ENCODE measurements around the gene COPZ1.
A peak's percentile ranks its signal among the peaks of the same experiment; 100 is the strongest.

The COPZ1 gene

DNA sequence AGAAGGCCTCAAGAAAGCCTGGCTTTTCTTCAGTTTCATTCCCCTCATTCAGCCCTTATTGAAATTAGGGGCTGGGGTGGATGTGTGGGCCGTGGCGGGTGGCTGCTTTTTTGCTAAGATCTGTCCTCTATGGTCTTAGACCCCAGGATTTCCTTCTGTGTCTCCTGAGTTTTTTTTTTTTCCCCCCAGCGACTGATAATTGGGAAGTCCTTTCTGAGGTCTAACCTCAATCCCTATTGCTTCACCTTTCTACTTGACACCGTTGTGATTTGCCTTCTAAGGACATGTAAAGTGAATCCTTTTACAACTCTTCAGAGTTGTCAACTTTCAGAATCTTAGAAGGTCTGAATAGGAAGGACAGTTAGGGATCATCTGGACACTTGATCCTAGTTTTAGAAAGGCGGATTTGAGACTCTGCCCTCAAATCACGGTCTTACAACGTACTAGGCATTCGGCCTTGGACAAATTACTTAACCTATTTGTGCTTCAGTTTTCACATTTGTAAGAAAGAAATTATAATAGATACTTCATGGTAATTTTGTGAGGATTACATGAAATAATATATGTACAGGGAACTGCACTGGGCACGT, 34.9 kb downstream of the COPZ1 start:
- TF ChIP-seq, protein P1, sequence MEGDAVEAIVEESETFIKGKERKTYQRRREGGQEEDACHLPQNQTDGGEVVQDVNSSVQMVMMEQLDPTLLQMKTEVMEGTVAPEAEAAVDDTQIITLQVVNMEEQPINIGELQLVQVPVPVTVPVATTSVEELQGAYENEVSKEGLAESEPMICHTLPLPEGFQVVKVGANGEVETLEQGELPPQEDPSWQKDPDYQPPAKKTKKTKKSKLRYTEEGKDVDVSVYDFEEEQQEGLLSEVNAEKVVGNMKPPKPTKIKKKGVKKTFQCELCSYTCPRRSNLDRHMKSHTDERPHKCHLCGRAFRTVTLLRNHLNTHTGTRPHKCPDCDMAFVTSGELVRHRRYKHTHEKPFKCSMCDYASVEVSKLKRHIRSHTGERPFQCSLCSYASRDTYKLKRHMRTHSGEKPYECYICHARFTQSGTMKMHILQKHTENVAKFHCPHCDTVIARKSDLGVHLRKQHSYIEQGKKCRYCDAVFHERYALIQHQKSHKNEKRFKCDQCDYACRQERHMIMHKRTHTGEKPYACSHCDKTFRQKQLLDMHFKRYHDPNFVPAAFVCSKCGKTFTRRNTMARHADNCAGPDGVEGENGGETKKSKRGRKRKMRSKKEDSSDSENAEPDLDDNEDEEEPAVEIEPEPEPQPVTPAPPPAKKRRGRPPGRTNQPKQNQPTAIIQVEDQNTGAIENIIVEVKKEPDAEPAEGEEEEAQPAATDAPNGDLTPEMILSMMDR (IDR thresholded peaks at IDR 0.05; ENCODE audit: low read depth, low read length): no peak
- no peak for DNase-seq (ENCODE audit: extremely low read depth, low read depth)

DNA sequence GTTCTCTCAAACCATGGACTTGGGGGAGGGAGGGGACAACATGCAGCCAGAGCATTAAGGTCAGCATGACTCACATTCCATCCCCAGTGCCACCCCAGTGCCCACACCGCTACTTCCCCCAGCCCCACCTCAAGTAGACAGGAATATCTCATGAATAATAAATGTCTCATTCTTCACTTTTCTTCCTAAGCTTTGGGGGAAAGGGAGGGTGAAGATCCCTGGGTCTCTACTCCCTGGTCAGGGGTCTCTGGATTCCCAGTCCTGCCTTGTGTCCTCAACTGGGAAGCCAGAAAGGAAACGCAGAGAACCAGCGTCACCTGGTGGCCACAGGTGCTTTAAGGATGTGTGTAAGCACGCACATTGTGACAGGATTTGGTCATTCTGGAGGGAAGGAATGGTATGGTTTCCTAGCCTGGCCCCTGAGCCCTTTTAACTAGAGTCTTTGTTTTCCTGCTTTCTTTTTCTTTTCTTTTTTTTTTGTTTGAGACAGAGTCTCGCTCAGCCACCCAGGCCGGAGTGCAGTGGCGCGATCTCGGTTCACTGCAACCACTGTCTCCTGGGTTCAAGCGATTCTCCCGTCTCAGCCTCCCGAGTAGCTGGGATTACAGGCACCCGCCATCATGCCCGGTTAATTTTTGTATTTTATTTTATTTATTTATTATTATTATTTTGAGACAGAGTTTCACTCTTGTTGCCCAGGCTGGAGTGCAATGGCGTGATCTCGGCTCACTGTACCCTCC, 36.0 kb downstream of the COPZ1 start:
- DNase-seq (ENCODE audit: extremely low read depth, low read depth): no peak
- TF ChIP-seq, protein P1 (IDR thresholded peaks at IDR 0.05; ENCODE audit: low read depth, low read length): peak; percentile 85

DNA sequence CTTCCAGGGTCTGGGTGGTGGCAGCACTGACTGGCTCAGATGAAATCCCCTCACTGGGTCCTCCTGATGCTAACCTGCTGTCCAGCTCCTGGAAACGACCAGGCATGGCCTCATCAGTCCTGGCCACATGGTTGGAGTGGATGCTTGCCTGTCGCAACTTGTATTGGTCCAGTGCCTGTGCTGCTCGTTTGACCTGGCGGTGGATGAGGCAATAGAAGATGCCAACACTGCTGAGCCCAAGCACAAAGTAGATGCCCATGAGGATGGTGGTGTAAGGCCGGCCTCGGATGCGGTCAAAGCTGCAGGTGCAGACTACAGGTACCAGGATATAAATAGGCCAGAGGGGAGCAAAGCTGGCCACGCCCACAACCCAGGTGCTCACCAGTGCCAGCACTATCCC, 38.1 kb downstream of the COPZ1 start:
- no peak for DNase-seq (ENCODE audit: extremely low read depth, low read depth)
- TF ChIP-seq, protein P1 (IDR thresholded peaks at IDR 0.05; ENCODE audit: low read depth, low read length): no peak

DNA sequence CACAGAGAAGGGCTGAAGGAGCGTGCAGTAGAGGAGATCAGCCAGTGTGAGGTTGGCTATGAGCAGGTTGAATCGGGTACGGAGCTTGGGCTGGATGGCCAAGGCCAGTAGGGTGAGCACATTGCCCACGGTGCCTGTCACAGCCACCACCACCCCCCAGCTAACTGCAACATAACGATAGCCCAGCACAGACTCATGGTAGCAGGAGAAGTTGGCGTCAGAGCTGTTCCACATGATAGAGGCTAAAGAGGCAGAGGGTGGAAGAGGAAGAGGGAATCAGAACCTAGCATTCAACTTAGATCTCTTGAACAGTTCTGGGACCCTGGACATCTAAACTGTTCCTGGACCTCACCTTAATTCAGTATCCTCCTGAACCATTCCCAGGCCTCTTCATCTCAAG, 38.7 kb downstream of the COPZ1 start:
- DNase-seq (ENCODE audit: extremely low read depth, low read depth): no peak
- TF ChIP-seq, protein P1 (IDR thresholded peaks at IDR 0.05; ENCODE audit: low read depth, low read length): no peak

DNA sequence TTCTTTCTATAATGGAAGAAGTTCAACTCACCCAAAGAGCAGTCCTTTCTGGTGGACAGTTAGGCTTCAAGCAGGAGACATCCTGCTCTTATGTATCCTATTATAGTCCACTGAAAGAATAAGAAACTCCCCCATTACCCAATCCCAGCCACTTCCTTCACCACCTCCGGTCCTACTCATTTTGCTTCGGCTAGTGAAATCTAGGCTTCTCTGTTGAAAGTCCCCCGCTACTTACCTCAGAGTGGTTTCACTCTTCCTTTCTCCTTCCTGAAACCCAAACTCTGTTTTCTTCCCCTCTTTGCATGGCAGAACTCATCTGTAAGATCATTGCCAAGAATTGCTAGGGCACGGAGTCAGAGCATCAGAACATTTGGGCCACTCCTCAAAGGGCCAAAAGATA, 39.5 kb downstream of the COPZ1 start, which contains the start of gene GPR84:
GPR84 (minus strand) TSS at position 74 of the 400 bp plus-strand sequence. CDS start 635 bp downstream, outside the sequence.
- DNase-seq (ENCODE audit: extremely low read depth, low read depth): no peak
- TF ChIP-seq, protein P1 (IDR thresholded peaks at IDR 0.05; ENCODE audit: low read depth, low read length): no peak

DNA sequence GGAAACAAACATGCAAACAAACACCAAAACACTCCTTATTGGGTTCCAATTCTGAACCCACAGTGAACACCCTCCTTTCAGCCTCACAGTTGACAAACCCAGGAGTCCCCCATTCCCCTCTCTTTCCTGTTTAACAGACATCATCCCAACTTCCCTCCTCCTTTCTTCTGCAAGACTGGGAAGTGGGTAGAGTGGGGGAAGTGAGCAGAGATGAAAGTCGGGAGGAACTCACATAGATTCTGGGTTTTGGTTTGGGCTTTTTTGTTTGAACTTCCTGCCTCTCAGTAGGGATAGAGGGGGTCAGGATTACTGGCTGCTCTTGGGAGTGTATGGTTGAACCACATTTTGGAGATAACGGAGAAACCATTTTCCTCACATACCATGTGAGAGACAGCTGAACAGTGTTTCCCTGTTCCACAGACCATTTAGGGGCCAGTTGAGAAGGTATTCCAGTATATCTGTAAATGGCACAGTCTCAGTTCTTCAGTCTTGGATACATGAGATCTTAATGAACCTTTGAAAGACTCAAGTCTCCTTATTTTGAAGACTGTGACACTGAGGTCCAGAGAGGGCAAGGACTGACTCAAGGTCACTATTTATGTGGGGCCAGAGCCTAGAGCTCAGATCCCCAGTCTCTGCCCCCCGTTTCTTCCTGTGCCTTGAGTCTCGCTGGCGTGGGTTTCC, 43.2 kb downstream of the COPZ1 start:
- DNase-seq (ENCODE audit: extremely low read depth, low read depth): no peak
- TF ChIP-seq, protein P1 (IDR thresholded peaks at IDR 0.05; ENCODE audit: low read depth, low read length): no peak

Measured in AG09319 (cell line).